Measurements from ENCODE around the gene PLEKHH3.
"Not testable (repeated sequence)": the region's sequence is repeated elsewhere in the genome, so short reads cannot be mapped to it uniquely, and the experiment has no call there.

PLEKHH3 gene

GRCh38 chr17:42667088-42667951 lies 9.5 kb downstream of the PLEKHH3 start:
- no peak for DNase-seq (ENCODE audit: low read depth)
- TF ChIP-seq CTCF (IDR thresholded peaks at IDR 0.05; ENCODE audit: control insufficient read depth, insufficient read depth, low read depth, low read length, missing control alignments), result no peak
- no peak overlapping the region for H3K4me3 ChIP-seq (ENCODE audit: control insufficient read depth, low read depth, low read length)

- not testable (repeated sequence) for DNase-seq (ENCODE audit: low read depth)
Measured at GRCh38 chr17:42666126-42666525, 10.7 kb downstream of the PLEKHH3 start.

GRCh38 chr17:42665581-42666001 lies 11.2 kb downstream of the PLEKHH3 start:
- TF ChIP-seq CTCF (IDR thresholded peaks at IDR 0.05; ENCODE audit: control insufficient read depth, insufficient read depth, low read depth, low read length, missing control alignments), result no peak

More at GRCh38 chr17:42666126-42666525, 10.7 kb downstream of the PLEKHH3 start:
- not testable (repeated sequence) for H3K4me3 ChIP-seq (ENCODE audit: control insufficient read depth, low read depth, low read length)

GRCh38 chr17:42660692-42661345 lies 16.0 kb downstream of the PLEKHH3 start:
- TF ChIP-seq CTCF (IDR thresholded peaks at IDR 0.05; ENCODE audit: control insufficient read depth, insufficient read depth, low read depth, low read length, missing control alignments), result no peak
- H3K4me3 ChIP-seq (ENCODE audit: control insufficient read depth, low read depth, low read length), result no peak overlapping the region
- DNase-seq (ENCODE audit: low read depth), result no peak

More at GRCh38 chr17:42665581-42666001, 11.2 kb downstream of the PLEKHH3 start:
- no peak for DNase-seq (ENCODE audit: low read depth)
- H3K4me3 ChIP-seq (ENCODE audit: control insufficient read depth, low read depth, low read length), result no peak overlapping the region

- peak overlapping the region; percentile 69 for H3K4me3 ChIP-seq (ENCODE audit: control insufficient read depth, low read depth, low read length)
- not testable (repeated sequence) for DNase-seq (ENCODE audit: low read depth)
Measured at GRCh38 chr17:42659932-42660274, 16.9 kb downstream of the PLEKHH3 start.

- no peak for TF ChIP-seq CTCF (IDR thresholded peaks at IDR 0.05; ENCODE audit: control insufficient read depth, insufficient read depth, low read depth, low read length, missing control alignments)
- DNase-seq (ENCODE audit: low read depth), result no peak
- peak within 1 kb of the TSS; percentile 69 for H3K4me3 ChIP-seq (ENCODE audit: control insufficient read depth, low read depth, low read length)
Measured at GRCh38 chr17:42659079-42659931, 17.5 kb downstream of the PLEKHH3 start, which contains the start of gene TUBG2. TSS of gene TUBG2 (plus strand) at chr17:42659284. CDS start at chr17:42659504, 220 bp downstream.

- no peak for DNase-seq (ENCODE audit: low read depth)
- no peak for TF ChIP-seq CTCF (IDR thresholded peaks at IDR 0.05; ENCODE audit: control insufficient read depth, insufficient read depth, low read depth, low read length, missing control alignments)
- no peak overlapping the region for H3K4me3 ChIP-seq (ENCODE audit: control insufficient read depth, low read depth, low read length)
Measured at GRCh38 chr17:42657824-42658588, 18.8 kb downstream of the PLEKHH3 start.
